KMS-11 (cell line): ENCODE measurements around the gene SPECC1.

Experiments used
- H2AFZ ChIP-seq: fragments of 200-600 bp; sonication (generic); 2 replicates; pipeline ENCODE4 v1.6.1; 2016; ENCODE audit warnings: antibody characterized with exemption, mixed run types, low read depth
- H3K27ac ChIP-seq: fragments of 200-600 bp; sonication (generic); 2 replicates; pipeline ENCODE4 v1.6.1; 2016; ENCODE audit warnings: mild to moderate bottlenecking, mixed run types
- H3K27me3 ChIP-seq: fragments of 200-600 bp; sonication (generic); 2 replicates; pipeline ENCODE4 v1.6.1; 2017; ENCODE audit warnings: mild to moderate bottlenecking, low read depth, mixed run types, moderate library complexity; ENCODE audit not compliant: insufficient read depth
- H3K36me3 ChIP-seq: fragments of 200-600 bp; sonication (generic); 2 replicates; pipeline ENCODE4 v1.6.1; 2017; ENCODE audit warnings: mild to moderate bottlenecking, mixed run types; ENCODE audit not compliant: insufficient read depth
- H3K4me1 ChIP-seq: fragments of 200-600 bp; sonication (generic); 2 replicates; pipeline ENCODE4 v1.6.1; 2016; ENCODE audit warnings: mild to moderate bottlenecking, low read depth, mixed run types; ENCODE audit not compliant: poor library complexity, severe bottlenecking
- H3K4me2 ChIP-seq: fragments of 200-600 bp; sonication (generic); 2 replicates; pipeline ENCODE4 v1.7.0; 2016; ENCODE audit warnings: mild to moderate bottlenecking, mixed run types
- H3K4me3 ChIP-seq: fragments of 200-600 bp; sonication (generic); IDR thresholded peaks from 2 replicates; pipeline ENCODE4 v1.6.1; 2017; ENCODE audit warnings: low read depth, low read length, mixed read lengths; ENCODE audit not compliant: insufficient read depth
- H3K79me2 ChIP-seq: fragments of 200-600 bp; sonication (generic); 2 replicates; pipeline ENCODE4 v1.6.1; 2016; ENCODE audit warnings: low read depth, mixed run types; ENCODE audit not compliant: insufficient read depth
- H3K9ac ChIP-seq: fragments of 200-600 bp; sonication (generic); 2 replicates; pipeline ENCODE4 v1.6.1; 2016; ENCODE audit warnings: mild to moderate bottlenecking, mixed run types
- H4K20me1 ChIP-seq: fragments of 200-600 bp; sonication (generic); 2 replicates; pipeline ENCODE4 v1.6.1; 2016; ENCODE audit warnings: mild to moderate bottlenecking, mixed run types; ENCODE audit not compliant: insufficient read depth
- TF ChIP-seq, protein P1 (sequence below): fragments of 200-600 bp; sonication (generic); conservative IDR thresholded peaks from 2 replicates; pipeline ENCODE4 v1.6.1; 2017; ENCODE audit warnings: low read depth, mild to moderate bottlenecking, antibody characterized with exemption, low read length, moderate library complexity, mixed read lengths

SPECC1 gene

DNA sequence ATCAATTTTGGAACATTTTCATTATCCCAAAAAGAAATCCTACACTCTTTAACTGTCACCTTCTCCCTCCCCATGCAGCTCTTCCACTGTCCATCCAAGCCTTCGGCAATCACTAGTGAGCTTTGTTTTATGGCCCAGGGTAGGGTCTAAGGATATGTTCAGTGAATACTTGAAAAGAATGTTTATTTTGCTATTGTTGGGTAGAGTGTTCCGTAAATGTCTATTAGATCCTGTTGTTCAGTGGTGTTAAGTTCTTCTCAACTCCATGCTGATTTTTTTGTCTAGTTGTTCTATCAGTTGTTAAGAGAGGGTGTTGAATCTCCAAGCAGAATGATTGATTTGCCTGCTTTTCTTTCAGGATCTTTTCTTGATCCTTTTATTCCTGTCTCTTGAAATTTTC is 29.9 kb downstream of the SPECC1 start:
- Histone ChIP-seq H3K9ac (no peak overlapping the region), H4K20me1 (no peaks in the 10 kb centered on the region), H2AFZ (no peak overlapping the region), H3K4me2 (no peak overlapping the region), H3K4me1 (no peaks in the 10 kb centered on the region), H3K27me3 (no peaks in the 10 kb centered on the region), H3K4me3 (no peak overlapping the region), H3K27ac (no peak overlapping the region), H3K79me2 (no peaks in the 10 kb centered on the region), H3K36me3 (no peaks in the 10 kb centered on the region)
- TF ChIP-seq, protein P1, sequence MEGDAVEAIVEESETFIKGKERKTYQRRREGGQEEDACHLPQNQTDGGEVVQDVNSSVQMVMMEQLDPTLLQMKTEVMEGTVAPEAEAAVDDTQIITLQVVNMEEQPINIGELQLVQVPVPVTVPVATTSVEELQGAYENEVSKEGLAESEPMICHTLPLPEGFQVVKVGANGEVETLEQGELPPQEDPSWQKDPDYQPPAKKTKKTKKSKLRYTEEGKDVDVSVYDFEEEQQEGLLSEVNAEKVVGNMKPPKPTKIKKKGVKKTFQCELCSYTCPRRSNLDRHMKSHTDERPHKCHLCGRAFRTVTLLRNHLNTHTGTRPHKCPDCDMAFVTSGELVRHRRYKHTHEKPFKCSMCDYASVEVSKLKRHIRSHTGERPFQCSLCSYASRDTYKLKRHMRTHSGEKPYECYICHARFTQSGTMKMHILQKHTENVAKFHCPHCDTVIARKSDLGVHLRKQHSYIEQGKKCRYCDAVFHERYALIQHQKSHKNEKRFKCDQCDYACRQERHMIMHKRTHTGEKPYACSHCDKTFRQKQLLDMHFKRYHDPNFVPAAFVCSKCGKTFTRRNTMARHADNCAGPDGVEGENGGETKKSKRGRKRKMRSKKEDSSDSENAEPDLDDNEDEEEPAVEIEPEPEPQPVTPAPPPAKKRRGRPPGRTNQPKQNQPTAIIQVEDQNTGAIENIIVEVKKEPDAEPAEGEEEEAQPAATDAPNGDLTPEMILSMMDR, result no peak

DNA sequence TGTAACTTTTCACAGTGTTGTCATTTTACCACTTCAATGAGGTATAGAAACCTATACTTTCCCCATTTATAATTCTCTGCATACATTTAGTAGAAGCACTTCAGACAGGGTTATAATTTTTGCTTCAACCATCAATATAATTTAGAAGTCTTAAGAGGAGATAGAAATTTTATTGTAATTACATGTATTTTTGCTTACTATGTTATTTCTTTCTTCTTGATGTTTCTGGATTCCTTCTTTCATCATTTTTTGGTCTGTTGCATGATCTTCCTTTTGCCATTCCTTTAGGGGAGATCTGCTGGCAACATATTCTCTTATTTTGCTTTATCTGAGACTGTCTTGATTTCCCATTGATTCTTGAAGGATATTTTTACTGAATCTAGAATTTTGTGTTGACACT is 31.1 kb downstream of the SPECC1 start:
- H3K36me3 ChIP-seq, result no peaks in the 10 kb centered on the region
- TF ChIP-seq, protein P1, result no peak
- H2AFZ ChIP-seq, result no peak overlapping the region
- H3K4me3 ChIP-seq, result no peak overlapping the region
- H3K4me2 ChIP-seq, result no peak overlapping the region
- H3K79me2 ChIP-seq, result no peaks in the 10 kb centered on the region
- no peak overlapping the region for H3K27ac ChIP-seq
- no peaks in the 10 kb centered on the region for H4K20me1 ChIP-seq
- H3K27me3 ChIP-seq, result no peaks in the 10 kb centered on the region
- no peaks in the 10 kb centered on the region for H3K4me1 ChIP-seq
- H3K9ac ChIP-seq, result no peak overlapping the region

DNA sequence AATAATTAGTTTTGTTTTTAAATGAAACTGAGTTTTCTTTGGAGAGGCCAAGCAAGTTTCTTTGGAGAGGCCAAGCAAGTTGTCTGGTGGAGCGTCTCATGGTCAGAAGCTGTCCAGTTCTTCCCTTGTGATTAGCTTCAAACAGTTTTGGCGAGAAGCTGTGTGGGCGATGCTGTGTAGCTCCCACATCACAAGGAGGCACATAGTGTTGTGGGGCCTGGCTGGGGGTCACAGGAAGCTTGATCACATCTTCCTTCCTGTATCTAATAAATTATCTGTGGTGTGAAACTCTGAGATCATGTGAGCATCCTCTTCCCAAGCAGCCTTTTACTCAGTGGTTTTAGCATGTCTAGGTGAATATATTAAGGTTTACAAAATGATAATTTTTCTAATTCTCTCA is 33.9 kb downstream of the SPECC1 start:
- TF ChIP-seq, protein P1, result no peak
- H3K27me3 ChIP-seq, result no peaks in the 10 kb centered on the region
- no peak overlapping the region for H3K4me2 ChIP-seq
- H4K20me1 ChIP-seq, result no peaks in the 10 kb centered on the region
- peaks cover 6% of the 10 kb centered on the region for H3K4me1 ChIP-seq
- H3K9ac ChIP-seq, result no peak overlapping the region
- H3K36me3 ChIP-seq, result no peaks in the 10 kb centered on the region
- no peak overlapping the region for H2AFZ ChIP-seq
- no peaks in the 10 kb centered on the region for H3K79me2 ChIP-seq
- no peak overlapping the region for H3K27ac ChIP-seq
- no peak overlapping the region for H3K4me3 ChIP-seq

DNA sequence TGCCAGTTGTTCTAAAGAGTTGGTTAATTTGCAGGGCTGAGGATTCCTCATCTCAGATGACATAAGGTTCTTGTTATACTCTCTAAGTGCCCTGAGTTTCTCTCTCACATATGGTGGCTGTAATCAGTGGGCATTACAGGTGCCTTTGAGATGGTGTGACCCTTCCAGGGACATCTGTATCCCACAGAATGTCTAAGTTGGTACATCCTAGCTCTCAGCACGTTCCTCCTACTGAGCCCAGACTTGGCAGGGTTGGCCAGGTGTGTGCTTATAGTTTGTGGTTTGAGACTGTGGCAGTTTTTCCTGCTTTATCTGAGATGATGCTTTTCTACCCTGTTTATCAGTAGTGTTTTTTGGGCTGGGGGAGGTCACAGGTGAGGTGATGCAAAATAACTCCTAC is 36.3 kb downstream of the SPECC1 start:
- no peak overlapping the region for H2AFZ ChIP-seq
- no peak overlapping the region for H3K4me2 ChIP-seq
- no peaks in the 10 kb centered on the region for H3K27me3 ChIP-seq
- no peaks in the 10 kb centered on the region for H4K20me1 ChIP-seq
- H3K36me3 ChIP-seq, result no peaks in the 10 kb centered on the region
- H3K79me2 ChIP-seq, result no peaks in the 10 kb centered on the region
- no peak overlapping the region for H3K4me3 ChIP-seq
- H3K27ac ChIP-seq, result no peak overlapping the region
- no peak overlapping the region for H3K9ac ChIP-seq
- TF ChIP-seq, protein P1, result no peak
- peaks cover 6% of the 10 kb centered on the region for H3K4me1 ChIP-seq

DNA sequence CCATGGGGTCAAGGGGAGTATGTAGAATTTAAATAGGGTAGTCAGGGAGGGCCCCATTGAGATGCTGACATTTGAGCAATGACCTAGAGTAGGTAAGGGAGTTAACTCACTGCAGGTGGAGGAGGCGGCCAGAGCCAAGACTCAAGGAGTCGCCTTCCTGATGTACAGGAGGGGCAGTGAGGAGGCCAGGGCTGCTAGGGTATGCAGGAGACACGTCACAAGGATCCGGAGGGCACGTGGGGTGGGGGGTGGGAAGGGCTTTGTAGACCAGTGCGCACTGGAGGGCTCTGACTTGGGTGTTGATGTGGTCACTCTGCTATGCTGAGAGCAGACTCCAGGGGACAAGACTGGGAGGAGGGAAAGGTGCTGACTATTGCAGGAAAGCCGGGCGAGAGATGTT is 37.5 kb downstream of the SPECC1 start:
- Histone ChIP-seq H3K4me2 (no peak overlapping the region), H3K4me1 (peaks cover 6% of the 10 kb centered on the region), H3K36me3 (no peaks in the 10 kb centered on the region), H3K27ac (no peak overlapping the region), H3K4me3 (no peak overlapping the region), H3K79me2 (no peaks in the 10 kb centered on the region), H3K27me3 (no peaks in the 10 kb centered on the region), H2AFZ (no peak overlapping the region), H3K9ac (no peak overlapping the region), H4K20me1 (no peaks in the 10 kb centered on the region)
- TF ChIP-seq, protein P1, result no peak
